ENCODE results near the gene ANP32B. TPM values are rescaled to one million over a fixed set of nuclear protein-coding genes. Genes with fewer than 3 reads are reported as not detected.

The ANP32B gene
- total RNA-seq, 1 donor, result 12.7 TPM

- no peaks in the 10 kb centered on the region for H3K9me3 ChIP-seq (ENCODE audit: low read depth, low read length)
- H3K4me3 ChIP-seq (ENCODE audit: insufficient read depth, low read length), result no peak overlapping the region
- H2AFZ ChIP-seq (ENCODE audit: low read length), result no peak overlapping the region
- TF ChIP-seq, protein P1, sequence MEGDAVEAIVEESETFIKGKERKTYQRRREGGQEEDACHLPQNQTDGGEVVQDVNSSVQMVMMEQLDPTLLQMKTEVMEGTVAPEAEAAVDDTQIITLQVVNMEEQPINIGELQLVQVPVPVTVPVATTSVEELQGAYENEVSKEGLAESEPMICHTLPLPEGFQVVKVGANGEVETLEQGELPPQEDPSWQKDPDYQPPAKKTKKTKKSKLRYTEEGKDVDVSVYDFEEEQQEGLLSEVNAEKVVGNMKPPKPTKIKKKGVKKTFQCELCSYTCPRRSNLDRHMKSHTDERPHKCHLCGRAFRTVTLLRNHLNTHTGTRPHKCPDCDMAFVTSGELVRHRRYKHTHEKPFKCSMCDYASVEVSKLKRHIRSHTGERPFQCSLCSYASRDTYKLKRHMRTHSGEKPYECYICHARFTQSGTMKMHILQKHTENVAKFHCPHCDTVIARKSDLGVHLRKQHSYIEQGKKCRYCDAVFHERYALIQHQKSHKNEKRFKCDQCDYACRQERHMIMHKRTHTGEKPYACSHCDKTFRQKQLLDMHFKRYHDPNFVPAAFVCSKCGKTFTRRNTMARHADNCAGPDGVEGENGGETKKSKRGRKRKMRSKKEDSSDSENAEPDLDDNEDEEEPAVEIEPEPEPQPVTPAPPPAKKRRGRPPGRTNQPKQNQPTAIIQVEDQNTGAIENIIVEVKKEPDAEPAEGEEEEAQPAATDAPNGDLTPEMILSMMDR (IDR thresholded peaks at IDR 0.05; ENCODE audit: extremely low read depth, low read depth, low read length), result no peak
- peaks cover 27% of the 10 kb centered on the region for H3K79me2 ChIP-seq (ENCODE audit: insufficient read depth, low read length)
- peaks cover 15% of the 10 kb centered on the region for H3K4me1 ChIP-seq (ENCODE audit: insufficient read depth, low read length)
- no peak for DNase-seq (ENCODE audit: insufficient read length, low spot score, missing footprints)
- no peak overlapping the region for H3K27ac ChIP-seq (ENCODE audit: low read depth, low read length)
- H3K27me3 ChIP-seq (ENCODE audit: insufficient read depth, low read length), result no peaks in the 10 kb centered on the region
- H3K36me3 ChIP-seq (ENCODE audit: insufficient read depth, low read length), result no peaks in the 10 kb centered on the region
- peaks cover 8% of the 10 kb centered on the region for H4K20me1 ChIP-seq (ENCODE audit: insufficient read depth, low read length)
- H3K4me2 ChIP-seq (ENCODE audit: insufficient read depth, low read length), result no peak overlapping the region
These were observed 71.3 kb downstream of the ANP32B start for GRCh38 chr9:98054376-98054951.

- Histone ChIP-seq H4K20me1 (ENCODE audit: insufficient read depth, low read length) (peaks cover 10% of the 10 kb centered on the region), H2AFZ (ENCODE audit: low read length) (peak within 1 kb of the TSS; percentile 89), H3K79me2 (ENCODE audit: insufficient read depth, low read length) (peaks cover 40% of the 10 kb centered on the region), H3K9me3 (ENCODE audit: low read depth, low read length) (no peaks in the 10 kb centered on the region), H3K4me3 (ENCODE audit: insufficient read depth, low read length) (peak within 1 kb of the TSS; percentile 91), H3K4me1 (ENCODE audit: insufficient read depth, low read length) (peaks cover 22% of the 10 kb centered on the region), H3K36me3 (ENCODE audit: insufficient read depth, low read length) (peaks cover 7% of the 10 kb centered on the region), H3K27me3 (ENCODE audit: insufficient read depth, low read length) (no peaks in the 10 kb centered on the region), H3K27ac (ENCODE audit: low read depth, low read length) (peak within 1 kb of the TSS; percentile 88), H3K4me2 (ENCODE audit: insufficient read depth, low read length) (peak within 1 kb of the TSS; percentile 87)
- peak; percentile 97 for DNase-seq (ENCODE audit: insufficient read length, low spot score, missing footprints)
- TF ChIP-seq, protein P1 (IDR thresholded peaks at IDR 0.05; ENCODE audit: extremely low read depth, low read depth, low read length), result no peak
These were observed 73.4 kb downstream of the ANP32B start, which contains the start of gene NANS for GRCh38 chr9:98056269-98057137. NANS (plus strand) TSS chr9:98056732; CDS start chr9:98056809, 77 bp downstream.

- H3K27ac ChIP-seq (ENCODE audit: low read depth, low read length), result peak overlapping the region; percentile 87
- H3K4me2 ChIP-seq (ENCODE audit: insufficient read depth, low read length), result peak overlapping the region; percentile 87
- H3K79me2 ChIP-seq (ENCODE audit: insufficient read depth, low read length), result peaks cover 40% of the 10 kb centered on the region
- no peak for DNase-seq (ENCODE audit: insufficient read length, low spot score, missing footprints)
- no peaks in the 10 kb centered on the region for H3K9me3 ChIP-seq (ENCODE audit: low read depth, low read length)
- H3K4me1 ChIP-seq (ENCODE audit: insufficient read depth, low read length), result peaks cover 22% of the 10 kb centered on the region
- peak overlapping the region; percentile 72 for H2AFZ ChIP-seq (ENCODE audit: low read length)
- H3K27me3 ChIP-seq (ENCODE audit: insufficient read depth, low read length), result no peaks in the 10 kb centered on the region
- peak overlapping the region; percentile 91 for H3K4me3 ChIP-seq (ENCODE audit: insufficient read depth, low read length)
- TF ChIP-seq, protein P1 (IDR thresholded peaks at IDR 0.05; ENCODE audit: extremely low read depth, low read depth, low read length), result no peak
- H3K36me3 ChIP-seq (ENCODE audit: insufficient read depth, low read length), result peaks cover 14% of the 10 kb centered on the region
- peaks cover 10% of the 10 kb centered on the region for H4K20me1 ChIP-seq (ENCODE audit: insufficient read depth, low read length)
These were observed 74.1 kb downstream of the ANP32B start for GRCh38 chr9:98057138-98057799.
